Measurements from ENCODE around the gene CEBPZOS.
A peak's percentile ranks its signal among the peaks of the same experiment; 100 is the strongest.

Gene CEBPZOS

DNA sequence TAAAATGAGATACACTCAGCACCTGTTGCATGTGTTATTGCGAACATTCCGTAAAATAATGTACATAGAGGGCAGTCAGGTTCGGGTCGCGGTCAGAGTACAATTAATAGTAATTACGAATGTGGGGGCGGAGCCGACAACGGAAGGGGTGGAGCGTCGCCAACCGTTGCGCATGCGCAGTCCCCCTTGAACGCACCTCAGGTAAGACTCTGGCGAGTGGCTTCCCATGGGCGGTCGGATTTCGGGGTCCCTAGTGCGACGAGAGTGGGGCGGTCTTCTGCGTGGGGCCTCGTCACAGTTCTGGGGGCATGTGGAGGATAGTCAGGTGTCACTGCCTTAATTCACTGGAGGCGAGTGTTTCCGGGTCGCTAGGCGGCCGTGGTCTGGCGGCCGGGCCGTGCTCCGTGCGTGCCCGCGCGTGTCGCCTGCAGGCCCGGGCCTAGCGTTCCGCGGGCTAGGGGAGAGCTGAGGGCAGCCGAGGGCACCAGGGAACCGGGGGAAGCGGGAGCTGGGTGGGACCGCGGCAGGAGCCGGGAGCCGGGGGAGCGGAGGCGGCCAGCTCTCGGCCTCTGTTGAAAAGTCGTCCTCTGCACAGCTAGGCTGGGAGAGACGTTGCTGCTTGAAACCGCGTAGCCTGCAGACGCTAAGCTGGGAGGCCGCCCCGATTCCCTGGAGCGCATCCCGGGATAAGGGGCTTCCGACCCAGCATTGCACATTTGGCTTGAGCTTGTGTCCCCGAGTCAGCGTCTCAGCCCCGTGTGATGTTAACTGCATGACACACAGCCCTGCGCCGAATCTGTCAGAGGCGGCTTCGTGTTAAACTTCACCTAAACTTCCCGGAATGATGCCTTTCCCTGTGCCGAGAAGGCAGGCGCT is at the start of gene CEBPZOS:
Gene CEBPZOS (plus strand): TSS at position 177 of the 876 bp plus-strand sequence. CDS start 3,209 bp downstream, outside the sequence.
- Histone ChIP-seq H3K9me3 (ENCODE audit: insufficient read depth, low read length) (no peaks in the 10 kb centered on the region), H3K36me3 (replicated peaks; ENCODE audit: low read depth, low read length) (peaks cover 21% of the 10 kb centered on the region), H3K4me3 (ENCODE audit: low read length) (peak within 1 kb of the TSS; percentile 90), H3K27me3 (ENCODE audit: low read depth, low read length) (no peaks in the 10 kb centered on the region), H3K4me1 (ENCODE audit: low read length) (peaks cover 10% of the 10 kb centered on the region), H3K9ac (ENCODE audit: low read length) (peak within 1 kb of the TSS; percentile 72), H2AFZ (ENCODE audit: low read depth, low read length) (peak within 1 kb of the TSS; percentile 100), H4K20me1 (ENCODE audit: insufficient read depth, low read length) (0 out of 2 replicates have a peak, but pooled peaks cover 4% of the 10 kb centered on the region), H3K79me2 (ENCODE audit: low read length) (peaks cover 39% of the 10 kb centered on the region), H3K27ac (ENCODE audit: low read length) (peak within 1 kb of the TSS; percentile 28), H3K4me2 (ENCODE audit: low read length) (peak within 1 kb of the TSS; percentile 99)
- TF ChIP-seq CTCF (IDR thresholded peaks at IDR 0.05; ENCODE audit: low read depth, low read length) (no peak), EZH2phosphoT487 (IDR thresholded peaks at IDR 0.05; ENCODE audit: low read depth) (no peak)

GRCh38 chr2:37148325-37148724 is 48.0 kb upstream of the CEBPZOS start:
- Histone ChIP-seq H3K4me1 (ENCODE audit: low read length) (peaks cover 18% of the 10 kb centered on the region), H3K4me2 (ENCODE audit: low read length) (no peak overlapping the region), H3K9me3 (ENCODE audit: insufficient read depth, low read length) (no peaks in the 10 kb centered on the region), H3K36me3 (replicated peaks; ENCODE audit: low read depth, low read length) (peaks cover 15% of the 10 kb centered on the region), H3K79me2 (ENCODE audit: low read length) (peaks cover 6% of the 10 kb centered on the region; the same call in 1 of the 2 replicates), H2AFZ (ENCODE audit: low read depth, low read length) (no peak overlapping the region), H3K27ac (ENCODE audit: low read length) (no peak overlapping the region), H4K20me1 (ENCODE audit: insufficient read depth, low read length) (no peaks in the 10 kb centered on the region), H3K4me3 (ENCODE audit: low read length) (no peak overlapping the region), H3K9ac (ENCODE audit: low read length) (no peak overlapping the region), H3K27me3 (ENCODE audit: low read depth, low read length) (no peaks in the 10 kb centered on the region)
- TF ChIP-seq EZH2phosphoT487 (IDR thresholded peaks at IDR 0.05; ENCODE audit: low read depth): no peak
- TF ChIP-seq CTCF (IDR thresholded peaks at IDR 0.05; ENCODE audit: low read depth, low read length): no peak

- Histone ChIP-seq H3K4me1 (ENCODE audit: low read length) (peaks cover 18% of the 10 kb centered on the region), H3K4me2 (ENCODE audit: low read length) (peak overlapping the region; percentile 10), H3K4me3 (ENCODE audit: low read length) (no peak overlapping the region), H3K36me3 (replicated peaks; ENCODE audit: low read depth, low read length) (peaks cover 18% of the 10 kb centered on the region), H2AFZ (ENCODE audit: low read depth, low read length) (no peak overlapping the region), H3K27ac (ENCODE audit: low read length) (no peak overlapping the region), H3K27me3 (ENCODE audit: low read depth, low read length) (no peaks in the 10 kb centered on the region), H3K79me2 (ENCODE audit: low read length) (peaks cover 6% of the 10 kb centered on the region; the same call in 1 of the 2 replicates), H3K9me3 (ENCODE audit: insufficient read depth, low read length) (no peaks in the 10 kb centered on the region), H4K20me1 (ENCODE audit: insufficient read depth, low read length) (no peaks in the 10 kb centered on the region), H3K9ac (ENCODE audit: low read length) (no peak overlapping the region)
- TF ChIP-seq CTCF (IDR thresholded peaks at IDR 0.05; ENCODE audit: low read depth, low read length): no peak
- no peak for TF ChIP-seq EZH2phosphoT487 (IDR thresholded peaks at IDR 0.05; ENCODE audit: low read depth)
Observed at GRCh38 chr2:37149626-37150322, 46.5 kb upstream of the CEBPZOS start.

GRCh38 chr2:37153224-37153623 is 43.1 kb upstream of the CEBPZOS start:
- H2AFZ ChIP-seq (ENCODE audit: low read depth, low read length): no peak overlapping the region
- H3K9me3 ChIP-seq (ENCODE audit: insufficient read depth, low read length): no peaks in the 10 kb centered on the region
- no peaks in the 10 kb centered on the region for H4K20me1 ChIP-seq (ENCODE audit: insufficient read depth, low read length)
- no peak overlapping the region for H3K9ac ChIP-seq (ENCODE audit: low read length)
- H3K27me3 ChIP-seq (ENCODE audit: low read depth, low read length): no peaks in the 10 kb centered on the region
- TF ChIP-seq EZH2phosphoT487 (IDR thresholded peaks at IDR 0.05; ENCODE audit: low read depth) (no peak), CTCF (IDR thresholded peaks at IDR 0.05; ENCODE audit: low read depth, low read length) (no peak)
- H3K4me3 ChIP-seq (ENCODE audit: low read length): no peak overlapping the region
- peaks cover 4% of the 10 kb centered on the region for H3K36me3 ChIP-seq (replicated peaks; ENCODE audit: low read depth, low read length)
- H3K4me1 ChIP-seq (ENCODE audit: low read length): peaks cover 24% of the 10 kb centered on the region
- peaks cover 23% of the 10 kb centered on the region for H3K79me2 ChIP-seq (ENCODE audit: low read length)
- H3K4me2 ChIP-seq (ENCODE audit: low read length): no peak overlapping the region
- no peak overlapping the region for H3K27ac ChIP-seq (ENCODE audit: low read length)

All from OCI-LY3 (cell line).